Brain microvascular endothelial cell (primary cell): ENCODE measurements around the gene MAPKAPK3.

ENCODE experiments used
- DNase-seq: peaks from one replicate; pipeline ENCODE4 v3.0.0-alpha.2; 2020
- H3K27ac ChIP-seq: fragments of 250-450 bp; sonication (Bioruptor Pico); 2 replicates; pipeline ENCODE4 v1.5.1; 2020; ENCODE audit warnings: mild to moderate bottlenecking, moderate library complexity
- H3K27me3 ChIP-seq: fragments of 250-450 bp; sonication (Bioruptor Pico); replicated peaks from 2 replicates; pipeline ENCODE4 v1.5.1; 2020; ENCODE audit warnings: mild to moderate bottlenecking
- H3K36me3 ChIP-seq: fragments of 250-450 bp; sonication (Bioruptor Pico); replicated peaks from 2 replicates; pipeline ENCODE4 v1.5.1; 2020; ENCODE audit warnings: mild to moderate bottlenecking
- H3K4me3 ChIP-seq: 2 replicates; pipeline ENCODE4 v1.5.1; 2011; ENCODE audit warnings: low read depth, mild to moderate bottlenecking, control low read depth, low read length, moderate library complexity
- CTCF ChIP-seq: IDR thresholded peaks from 2 replicates; pipeline ENCODE4 v1.5.1; 2011; ENCODE audit warnings: low read depth, mild to moderate bottlenecking, moderate library complexity, low read length, control low read depth, inconsistent platforms; ENCODE audit errors: missing control alignments
- in situ Hi-C: cut with HindIII; loops from 2 replicates; pipeline ENCODE4 v1.10.0; 2017; ENCODE audit warnings: low sequenced_read_pairs, low pct_ligation_motif_present

The MAPKAPK3 gene

GRCh38 chr3:50630877-50631276 is 13.9 kb downstream of the MAPKAPK3 start:
- no peak for DNase-seq
- in situ Hi-C loops = no loop called here
- no peak for TF ChIP-seq CTCF
- no peak overlapping the region for H3K4me3 ChIP-seq
- H3K27ac ChIP-seq = no peak overlapping the region
- no peaks in the 10 kb centered on the region for H3K36me3 ChIP-seq
- no peaks in the 10 kb centered on the region for H3K27me3 ChIP-seq

- Histone ChIP-seq H3K36me3 (no peaks in the 10 kb centered on the region), H3K27me3 (no peaks in the 10 kb centered on the region), H3K4me3 (no peak overlapping the region), H3K27ac (no peak overlapping the region)
- no peak for DNase-seq
- TF ChIP-seq CTCF = no peak
- in situ Hi-C loops = no loop called here
Measured at GRCh38 chr3:50632450-50632849, 15.5 kb downstream of the MAPKAPK3 start.

GRCh38 chr3:50633230-50633790 is 16.4 kb downstream of the MAPKAPK3 start:
- Histone ChIP-seq H3K4me3 (no peak overlapping the region), H3K27me3 (no peaks in the 10 kb centered on the region), H3K27ac (no peak overlapping the region), H3K36me3 (no peaks in the 10 kb centered on the region)
- in situ Hi-C loops = no loop called here
- DNase-seq = no peak
- TF ChIP-seq CTCF = no peak

GRCh38 chr3:50635066-50635465 is 18.1 kb downstream of the MAPKAPK3 start:
- H3K27me3 ChIP-seq = no peaks in the 10 kb centered on the region
- in situ Hi-C loops = no loop called here
- no peak overlapping the region for H3K4me3 ChIP-seq
- TF ChIP-seq CTCF = no peak
- H3K36me3 ChIP-seq = no peaks in the 10 kb centered on the region
- no peak for DNase-seq
- H3K27ac ChIP-seq = no peak overlapping the region

- Histone ChIP-seq H3K36me3 (no peaks in the 10 kb centered on the region), H3K27ac (no peak overlapping the region), H3K27me3 (no peaks in the 10 kb centered on the region), H3K4me3 (no peak overlapping the region)
- no peak for TF ChIP-seq CTCF
- DNase-seq = no peak
- in situ Hi-C loops = no loop called here
Measured at GRCh38 chr3:50637011-50637410, 20.1 kb downstream of the MAPKAPK3 start.

- H3K27ac ChIP-seq = no peak overlapping the region
- in situ Hi-C loops = no loop called here
Measured at GRCh38 chr3:50637945-50638344, 21.0 kb downstream of the MAPKAPK3 start.

More at GRCh38 chr3:50637945-50638344, 21.0 kb downstream of the MAPKAPK3 start:
- no peak for TF ChIP-seq CTCF
- Histone ChIP-seq H3K27me3 (no peaks in the 10 kb centered on the region), H3K36me3 (no peaks in the 10 kb centered on the region), H3K4me3 (no peak overlapping the region)
- DNase-seq = no peak
